Endometrium (tissue), 2 donors: ENCODE data around the gene EGLN3.

ENCODE experiments used
- FAIRE-seq: peaks from 2 replicates; lab custom pipeline; 2012; peaks lifted over from hg19 to GRCh38; lab: Jason Lieb, UNC
- donor health status: control.
- donor health status: control.

Gene EGLN3

GRCh38 chr14:33910435-33910834, 40.4 kb downstream of the EGLN3 start:
- no peak for FAIRE-seq

- FAIRE-seq, result no peak
These were observed 41.3 kb downstream of the EGLN3 start for GRCh38 chr14:33909380-33910084.

DNA sequence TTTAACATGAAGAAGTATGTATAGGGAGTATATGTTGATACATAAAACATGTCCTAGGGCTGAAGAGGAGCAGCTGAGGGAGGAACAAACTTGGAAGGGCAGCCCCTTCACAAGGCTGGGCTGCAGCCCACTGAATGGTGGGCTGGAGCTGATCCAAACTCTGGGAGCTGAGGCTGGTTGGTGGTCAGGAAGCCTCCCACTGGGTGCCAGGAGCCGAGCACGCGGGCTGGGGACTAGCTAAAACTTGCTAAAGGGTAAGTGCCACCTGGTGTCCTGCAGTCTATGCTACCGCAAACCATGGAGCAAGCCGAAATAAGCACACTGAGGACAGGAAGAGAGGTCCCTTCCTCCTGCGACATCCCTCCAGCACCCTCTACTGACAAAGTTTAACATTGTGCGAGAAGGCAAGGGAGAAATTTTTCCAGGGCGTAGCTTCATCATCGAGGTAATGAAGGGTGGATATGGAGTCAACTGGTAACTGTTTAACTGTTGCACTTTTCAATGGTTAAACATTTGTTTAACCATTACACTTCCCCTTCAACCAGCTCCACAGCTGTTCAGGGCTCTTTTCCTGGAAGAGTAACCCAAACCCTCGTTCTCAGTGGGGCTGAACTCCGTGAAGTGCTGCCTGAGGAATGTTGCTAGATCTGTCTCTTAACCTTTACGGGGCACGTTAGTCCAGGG, 42.2 kb downstream of the EGLN3 start:
- no peak for FAIRE-seq

DNA sequence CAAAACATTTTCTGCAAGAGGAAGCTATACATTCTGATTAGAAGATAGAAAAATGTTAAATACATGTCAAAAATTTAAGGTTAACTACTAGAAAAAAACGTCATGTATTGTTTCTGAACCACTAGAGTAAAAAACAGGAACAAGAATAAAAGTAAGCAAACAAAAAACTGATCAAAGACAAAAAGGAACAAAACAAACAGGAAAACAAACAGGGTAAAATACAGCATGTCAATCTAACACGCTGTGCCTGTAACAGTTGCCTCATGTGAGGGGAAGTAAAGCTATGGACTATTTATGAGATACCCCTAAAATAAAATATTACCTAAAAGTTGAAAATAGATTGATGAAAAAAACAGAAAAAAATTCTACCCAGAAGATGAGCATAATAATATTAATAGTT, 43.9 kb downstream of the EGLN3 start:
- FAIRE-seq, result no peak

DNA sequence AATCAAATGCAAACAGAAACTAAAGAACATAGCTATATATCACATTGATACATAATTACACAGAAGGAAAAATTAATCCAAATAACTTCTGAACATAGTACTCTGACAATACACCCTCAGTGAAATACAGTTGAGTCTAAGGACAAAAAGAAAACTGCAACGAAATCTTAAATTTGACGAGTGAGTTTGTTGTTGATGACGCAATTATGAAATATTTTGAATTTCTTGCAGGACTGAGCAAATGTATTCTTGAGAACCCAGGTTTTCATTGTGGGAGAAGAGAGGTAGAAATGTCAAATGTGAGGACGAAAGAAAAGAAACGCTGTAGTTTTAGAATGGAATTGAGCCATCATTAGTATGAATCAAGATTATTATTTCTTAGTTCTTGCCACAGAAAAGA, 46.3 kb downstream of the EGLN3 start:
- FAIRE-seq, result no peak

- no peak for FAIRE-seq
These were observed 47.5 kb downstream of the EGLN3 start for GRCh38 chr14:33903369-33903768.

GRCh38 chr14:33902363-33902762, 48.5 kb downstream of the EGLN3 start:
- no peak for FAIRE-seq

DNA sequence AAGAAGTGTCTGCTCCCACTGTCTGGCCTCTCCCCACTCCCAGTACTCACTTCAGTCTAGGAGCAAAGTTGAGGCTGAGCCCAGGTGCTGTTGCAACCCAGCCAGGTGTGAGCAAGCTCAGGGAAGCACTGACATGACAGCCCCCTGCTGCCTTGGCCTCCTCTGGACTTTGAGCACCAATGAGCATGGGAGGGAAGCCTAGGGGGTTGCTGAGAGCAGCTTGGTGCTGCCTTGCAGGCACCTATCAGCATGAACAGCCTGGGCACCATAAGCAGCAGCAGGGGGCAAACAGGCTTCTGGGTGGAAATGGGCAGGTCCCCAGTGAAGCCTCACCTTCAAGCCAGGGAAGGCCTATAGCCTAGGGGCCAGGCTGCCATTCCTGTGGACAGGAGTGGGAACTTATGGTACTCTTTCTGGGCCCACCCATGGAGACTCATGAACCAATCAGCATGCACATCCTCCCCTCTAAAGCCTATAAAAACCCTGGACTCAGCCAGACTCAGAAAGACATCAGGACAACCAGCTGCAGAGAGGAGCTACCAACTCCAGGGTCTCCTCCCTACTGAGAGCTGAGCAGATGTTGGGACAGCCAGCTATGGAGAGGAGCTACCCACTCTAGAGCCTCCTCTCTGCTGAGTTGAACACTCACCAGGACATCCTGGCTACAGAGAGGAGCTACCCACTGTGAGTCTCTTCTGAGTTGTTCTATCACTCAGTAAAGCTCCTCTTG, 49.3 kb downstream of the EGLN3 start:
- no peak for FAIRE-seq

- FAIRE-seq, result no peak
These were observed 50.2 kb downstream of the EGLN3 start for GRCh38 chr14:33900706-33901105.

GRCh38 chr14:33899723-33900341, 51.0 kb downstream of the EGLN3 start:
- FAIRE-seq, result no peak

GRCh38 chr14:33897878-33898535, 52.9 kb downstream of the EGLN3 start:
- FAIRE-seq, result no peak

DNA sequence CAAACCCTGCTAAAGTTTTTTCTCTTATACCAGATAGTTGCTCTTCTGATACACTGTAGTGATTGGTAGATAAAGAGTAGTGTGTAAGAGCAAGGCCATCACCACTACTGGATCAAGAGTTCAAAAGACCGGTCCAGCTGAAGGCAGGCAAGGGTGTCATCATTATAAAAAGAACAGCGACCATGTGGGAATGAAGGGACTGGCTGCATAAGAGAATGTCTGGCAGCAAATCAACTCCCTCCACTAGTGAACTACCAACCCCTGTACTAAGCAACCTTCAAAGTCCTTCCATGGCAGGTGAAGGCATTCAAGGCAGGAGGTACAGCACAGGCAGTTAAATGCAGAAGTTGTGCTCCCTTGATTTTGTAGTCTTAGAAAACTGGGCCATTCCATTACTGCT, 53.5 kb downstream of the EGLN3 start:
- no peak for FAIRE-seq

DNA sequence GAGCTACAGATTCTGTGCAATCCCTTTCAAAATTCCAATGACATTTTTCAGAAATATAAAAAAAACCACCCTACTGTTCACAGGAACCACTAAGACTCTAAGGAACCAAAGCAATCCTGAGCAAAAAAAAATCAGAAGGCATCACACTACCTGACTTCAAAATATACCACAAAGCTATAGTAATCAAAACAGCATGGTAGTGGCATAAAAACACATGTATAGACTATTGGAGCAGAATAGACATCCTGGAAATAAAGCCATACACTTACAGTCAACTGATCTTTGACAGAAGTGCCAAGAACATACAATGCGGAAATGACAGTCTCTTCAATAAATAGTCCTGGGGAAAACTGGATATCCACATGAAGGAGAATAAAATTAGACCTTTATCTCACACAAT, 56.5 kb downstream of the EGLN3 start:
- FAIRE-seq, result no peak

- FAIRE-seq, result no peak
These were observed 59.2 kb downstream of the EGLN3 start for GRCh38 chr14:33891700-33892099.

- FAIRE-seq, result no peak
These were observed 66.0 kb downstream of the EGLN3 start for GRCh38 chr14:33884916-33885315.

- FAIRE-seq, result no peak
These were observed 70.5 kb downstream of the EGLN3 start for GRCh38 chr14:33880330-33880729.

DNA sequence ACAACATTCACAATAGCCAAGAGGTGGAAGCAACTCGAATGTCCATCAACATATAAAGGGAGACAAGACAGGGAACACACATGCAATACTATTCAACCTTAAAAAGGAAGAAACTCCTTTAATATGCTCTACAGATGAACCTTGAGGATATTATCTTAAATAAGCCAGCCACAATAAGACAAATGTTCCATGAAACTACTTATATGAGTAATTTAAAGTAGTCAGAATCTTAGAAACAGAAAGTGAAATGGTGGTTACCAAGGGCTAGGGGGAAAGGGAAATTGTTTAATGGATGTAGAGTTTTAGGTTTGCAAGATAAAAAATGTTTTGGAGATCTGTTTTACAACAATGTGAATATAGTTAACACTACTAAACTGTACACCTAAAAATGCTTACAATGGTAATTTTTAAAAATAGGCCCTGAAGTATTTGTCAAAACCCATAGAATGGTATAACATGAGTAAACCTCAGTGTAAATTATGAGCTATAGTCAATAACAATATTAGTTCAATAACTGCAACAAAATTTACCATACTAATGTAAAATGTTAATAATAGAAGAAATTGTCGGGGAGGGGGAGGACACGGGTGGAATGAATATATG, 71.1 kb downstream of the EGLN3 start:
- FAIRE-seq, result no peak

DNA sequence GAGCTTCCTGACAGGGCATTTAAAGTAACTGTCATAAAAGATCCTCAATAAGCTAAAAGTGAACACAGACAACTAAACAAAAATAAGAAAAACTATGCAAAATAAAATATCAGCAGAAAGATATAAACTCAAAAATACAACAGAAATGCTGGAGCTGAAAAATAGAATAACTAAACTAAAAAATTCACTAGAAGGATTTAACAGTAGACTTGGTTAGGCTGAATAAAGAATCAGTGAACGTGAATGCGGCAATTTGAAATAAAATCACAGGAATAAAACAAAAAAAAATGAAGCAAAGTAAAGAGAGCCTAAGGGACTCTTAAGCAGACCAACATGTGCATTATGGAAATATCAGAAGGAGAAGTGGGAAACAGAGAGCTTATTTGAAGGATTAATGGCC, 74.6 kb downstream of the EGLN3 start:
- FAIRE-seq, result no peak
